KMS-11 (cell line): ENCODE results near the gene EIF5.
A peak's percentile ranks its signal among the peaks of the same experiment; 100 is the strongest.

Experiments
- H2AFZ ChIP-seq: fragments of 200-600 bp; sonication (generic); 2 replicates; pipeline ENCODE4 v1.6.1; 2016; ENCODE audit warnings: antibody characterized with exemption, mixed run types, low read depth
- H3K27ac ChIP-seq: fragments of 200-600 bp; sonication (generic); 2 replicates; pipeline ENCODE4 v1.6.1; 2016; ENCODE audit warnings: mild to moderate bottlenecking, mixed run types
- H3K27me3 ChIP-seq: fragments of 200-600 bp; sonication (generic); 2 replicates; pipeline ENCODE4 v1.6.1; 2017; ENCODE audit warnings: mild to moderate bottlenecking, low read depth, mixed run types, moderate library complexity; ENCODE audit not compliant: insufficient read depth
- H3K36me3 ChIP-seq: fragments of 200-600 bp; sonication (generic); 2 replicates; pipeline ENCODE4 v1.6.1; 2017; ENCODE audit warnings: mild to moderate bottlenecking, mixed run types; ENCODE audit not compliant: insufficient read depth
- H3K4me1 ChIP-seq: fragments of 200-600 bp; sonication (generic); 2 replicates; pipeline ENCODE4 v1.6.1; 2016; ENCODE audit warnings: mild to moderate bottlenecking, low read depth, mixed run types; ENCODE audit not compliant: poor library complexity, severe bottlenecking
- H3K4me2 ChIP-seq: fragments of 200-600 bp; sonication (generic); 2 replicates; pipeline ENCODE4 v1.7.0; 2016; ENCODE audit warnings: mild to moderate bottlenecking, mixed run types
- H3K4me3 ChIP-seq: fragments of 200-600 bp; sonication (generic); IDR thresholded peaks from 2 replicates; pipeline ENCODE4 v1.6.1; 2017; ENCODE audit warnings: low read depth, low read length, mixed read lengths; ENCODE audit not compliant: insufficient read depth
- H3K79me2 ChIP-seq: fragments of 200-600 bp; sonication (generic); 2 replicates; pipeline ENCODE4 v1.6.1; 2016; ENCODE audit warnings: low read depth, mixed run types; ENCODE audit not compliant: insufficient read depth
- H3K9ac ChIP-seq: fragments of 200-600 bp; sonication (generic); 2 replicates; pipeline ENCODE4 v1.6.1; 2016; ENCODE audit warnings: mild to moderate bottlenecking, mixed run types
- H4K20me1 ChIP-seq: fragments of 200-600 bp; sonication (generic); 2 replicates; pipeline ENCODE4 v1.6.1; 2016; ENCODE audit warnings: mild to moderate bottlenecking, mixed run types; ENCODE audit not compliant: insufficient read depth
- CTCF ChIP-seq: fragments of 200-600 bp; sonication (generic); conservative IDR thresholded peaks from 2 replicates; pipeline ENCODE4 v1.6.1; 2017; ENCODE audit warnings: low read depth, mild to moderate bottlenecking, antibody characterized with exemption, low read length, moderate library complexity, mixed read lengths

The EIF5 gene

GRCh38 chr14:103384450-103385151, 50.6 kb downstream of the EIF5 start:
- no peaks in the 10 kb centered on the region for H3K27me3 ChIP-seq
- no peak for TF ChIP-seq CTCF
- peaks cover 21% of the 10 kb centered on the region for H4K20me1 ChIP-seq
- H3K27ac ChIP-seq = peak overlapping the region; percentile 84
- peaks cover 41% of the 10 kb centered on the region for H3K4me1 ChIP-seq
- 0 out of 2 replicates have a peak overlapping the region, but pooled peaks have one; percentile 74 for H3K9ac ChIP-seq
- H3K79me2 ChIP-seq = peaks cover 43% of the 10 kb centered on the region
- H2AFZ ChIP-seq = peak overlapping the region; percentile 76
- H3K4me3 ChIP-seq = no peak overlapping the region
- H3K36me3 ChIP-seq = no peaks in the 10 kb centered on the region
- H3K4me2 ChIP-seq = peak overlapping the region; percentile 80

GRCh38 chr14:103385152-103385928, 51.3 kb downstream of the EIF5 start, which contains the start of gene MARK3:
Gene MARK3 (plus strand): TSS chr14:103385415. CDS start chr14:103386030, 615 bp downstream.
- Histone ChIP-seq H4K20me1 (peaks cover 23% of the 10 kb centered on the region), H3K4me2 (peak within 1 kb of the TSS; percentile 86), H3K36me3 (no peaks in the 10 kb centered on the region), H3K79me2 (peaks cover 51% of the 10 kb centered on the region), H3K9ac (peak within 1 kb of the TSS; percentile 74), H3K4me3 (no peak within 1 kb of the TSS), H2AFZ (peak within 1 kb of the TSS; percentile 76), H3K4me1 (peaks cover 41% of the 10 kb centered on the region), H3K27ac (peak within 1 kb of the TSS; percentile 84), H3K27me3 (no peaks in the 10 kb centered on the region)
- no peak for TF ChIP-seq CTCF

GRCh38 chr14:103385929-103386712, 52.1 kb downstream of the EIF5 start:
- Histone ChIP-seq H3K4me2 (peak overlapping the region; percentile 86), H3K4me3 (no peak overlapping the region), H3K36me3 (no peaks in the 10 kb centered on the region), H3K4me1 (peaks cover 48% of the 10 kb centered on the region), H4K20me1 (peaks cover 29% of the 10 kb centered on the region), H3K79me2 (peaks cover 58% of the 10 kb centered on the region), H3K27me3 (no peaks in the 10 kb centered on the region), H2AFZ (no peak overlapping the region), H3K9ac (peak overlapping the region; percentile 74; the same call in 1 of the 2 replicates), H3K27ac (peak overlapping the region; percentile 84)
- TF ChIP-seq CTCF = no peak

- peak overlapping the region; percentile 86 for H3K4me2 ChIP-seq
- H3K4me1 ChIP-seq = peaks cover 51% of the 10 kb centered on the region
- no peaks in the 10 kb centered on the region for H3K36me3 ChIP-seq
- peak overlapping the region; percentile 84; the same call in 1 of the 2 replicates for H3K27ac ChIP-seq
- peaks cover 34% of the 10 kb centered on the region for H4K20me1 ChIP-seq
- H3K9ac ChIP-seq = peak overlapping the region; percentile 74; the same call in 1 of the 2 replicates
- TF ChIP-seq CTCF = no peak
- H2AFZ ChIP-seq = no peak overlapping the region
- no peaks in the 10 kb centered on the region for H3K27me3 ChIP-seq
- H3K4me3 ChIP-seq = no peak overlapping the region
- peaks cover 65% of the 10 kb centered on the region for H3K79me2 ChIP-seq
These were observed 52.8 kb downstream of the EIF5 start for GRCh38 chr14:103386713-103387329.
